LNCaP clone FGC (cell line): ENCODE results near the gene SLC9B1.

Experiments used
- DNase-seq: peaks from one replicate; pipeline ENCODE4 v3.0.0-alpha.2; 2011; ENCODE audit warnings: low read depth
- H3K4me3 ChIP-seq: 2 replicates; pipeline ENCODE4 v1.5.1; 2011; ENCODE audit warnings: mild to moderate bottlenecking, low read depth, low read length, control low read depth
- TF ChIP-seq, protein P1 (sequence below): IDR thresholded peaks from 2 replicates; pipeline ENCODE4 v1.5.1; 2012; ENCODE audit warnings: mild to moderate bottlenecking; ENCODE audit not compliant: control insufficient read depth, insufficient read depth; ENCODE audit errors: extremely low read depth

Gene SLC9B1, protein sequence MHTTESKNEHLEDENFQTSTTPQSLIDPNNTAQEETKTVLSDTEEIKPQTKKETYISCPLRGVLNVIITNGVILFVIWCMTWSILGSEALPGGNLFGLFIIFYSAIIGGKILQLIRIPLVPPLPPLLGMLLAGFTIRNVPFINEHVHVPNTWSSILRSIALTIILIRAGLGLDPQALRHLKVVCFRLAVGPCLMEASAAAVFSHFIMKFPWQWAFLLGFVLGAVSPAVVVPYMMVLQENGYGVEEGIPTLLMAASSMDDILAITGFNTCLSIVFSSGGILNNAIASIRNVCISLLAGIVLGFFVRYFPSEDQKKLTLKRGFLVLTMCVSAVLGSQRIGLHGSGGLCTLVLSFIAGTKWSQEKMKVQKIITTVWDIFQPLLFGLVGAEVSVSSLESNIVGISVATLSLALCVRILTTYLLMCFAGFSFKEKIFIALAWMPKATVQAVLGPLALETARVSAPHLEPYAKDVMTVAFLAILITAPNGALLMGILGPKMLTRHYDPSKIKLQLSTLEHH

DNA sequence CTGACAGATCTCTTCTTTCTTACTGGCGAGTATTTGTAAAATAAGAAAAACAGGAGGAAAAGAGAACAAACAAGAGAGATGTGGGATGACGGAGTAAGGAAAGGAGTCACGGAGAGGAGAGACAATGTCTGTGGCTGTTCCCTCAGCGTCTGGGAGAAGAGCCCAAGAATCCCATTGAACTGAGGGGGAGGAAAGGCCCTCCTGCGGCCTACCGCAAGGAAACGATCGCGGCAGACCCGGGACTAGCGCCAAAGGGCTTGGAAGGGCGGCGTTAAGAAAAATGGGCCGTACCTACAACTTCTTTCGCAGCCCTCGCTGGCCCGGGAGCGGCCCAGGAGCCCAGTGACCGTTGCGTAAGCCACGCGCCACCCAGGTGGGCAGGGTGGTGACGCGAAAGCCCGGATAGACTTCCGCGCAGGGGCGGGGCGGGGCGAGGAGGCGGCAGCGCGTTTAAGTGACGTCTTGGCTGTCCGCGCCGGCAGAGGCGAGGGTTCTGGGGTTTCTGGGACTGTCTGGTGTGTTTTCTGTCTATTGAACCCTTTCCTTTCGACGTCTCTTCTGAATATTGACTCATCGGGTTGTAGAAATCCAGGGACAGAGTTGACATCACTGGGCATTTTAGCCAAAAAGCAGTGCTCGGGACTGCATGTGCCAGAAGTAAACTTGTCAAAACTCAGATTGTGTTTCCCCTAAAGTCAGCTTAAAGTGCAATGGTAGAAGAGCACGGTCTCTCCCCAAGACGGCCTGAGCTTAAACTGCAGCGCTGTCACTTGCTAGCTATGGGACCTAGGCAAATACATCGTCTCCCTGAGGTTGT is at the start of gene SLC9B1:
SLC9B1 (minus strand) TSS at position 398 of the 817 bp plus-strand sequence. CDS start 27,994 bp downstream, outside the sequence.
- TF ChIP-seq, protein P1, sequence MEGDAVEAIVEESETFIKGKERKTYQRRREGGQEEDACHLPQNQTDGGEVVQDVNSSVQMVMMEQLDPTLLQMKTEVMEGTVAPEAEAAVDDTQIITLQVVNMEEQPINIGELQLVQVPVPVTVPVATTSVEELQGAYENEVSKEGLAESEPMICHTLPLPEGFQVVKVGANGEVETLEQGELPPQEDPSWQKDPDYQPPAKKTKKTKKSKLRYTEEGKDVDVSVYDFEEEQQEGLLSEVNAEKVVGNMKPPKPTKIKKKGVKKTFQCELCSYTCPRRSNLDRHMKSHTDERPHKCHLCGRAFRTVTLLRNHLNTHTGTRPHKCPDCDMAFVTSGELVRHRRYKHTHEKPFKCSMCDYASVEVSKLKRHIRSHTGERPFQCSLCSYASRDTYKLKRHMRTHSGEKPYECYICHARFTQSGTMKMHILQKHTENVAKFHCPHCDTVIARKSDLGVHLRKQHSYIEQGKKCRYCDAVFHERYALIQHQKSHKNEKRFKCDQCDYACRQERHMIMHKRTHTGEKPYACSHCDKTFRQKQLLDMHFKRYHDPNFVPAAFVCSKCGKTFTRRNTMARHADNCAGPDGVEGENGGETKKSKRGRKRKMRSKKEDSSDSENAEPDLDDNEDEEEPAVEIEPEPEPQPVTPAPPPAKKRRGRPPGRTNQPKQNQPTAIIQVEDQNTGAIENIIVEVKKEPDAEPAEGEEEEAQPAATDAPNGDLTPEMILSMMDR = no peak
- DNase-seq = peak; percentile 94
- H3K4me3 ChIP-seq = peak within 1 kb of the TSS; percentile 64

DNA sequence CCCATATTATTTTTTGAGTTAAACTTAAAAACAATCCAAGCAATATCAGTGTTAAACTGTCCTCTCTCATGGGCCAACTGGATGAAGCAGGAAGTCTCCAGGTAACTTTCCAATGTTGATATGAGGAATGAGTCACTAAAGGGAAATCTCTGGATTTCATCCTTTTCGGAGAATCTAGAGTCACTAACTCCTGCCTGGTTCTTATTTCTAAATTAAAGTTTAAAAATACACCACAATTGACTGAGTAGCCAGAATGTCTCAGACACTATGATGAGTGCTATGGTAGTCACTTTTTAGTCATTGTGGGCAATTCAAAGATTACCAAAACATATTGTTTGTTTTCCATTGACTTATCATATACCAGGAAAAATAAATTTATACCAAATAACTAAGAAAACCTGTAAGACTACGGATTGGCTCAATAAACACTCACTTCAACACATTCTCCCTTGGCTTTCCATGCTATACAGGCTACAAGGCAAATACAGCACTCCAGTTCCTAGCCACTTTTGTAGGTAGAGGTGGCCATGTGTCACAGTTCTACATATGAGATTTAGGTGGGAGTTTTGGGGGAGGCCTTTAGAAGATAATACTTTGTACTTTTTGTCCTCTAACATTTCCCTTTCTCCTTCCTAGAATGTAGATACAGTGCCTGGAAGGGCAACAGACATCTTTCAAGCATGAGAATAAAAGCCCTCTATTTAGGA is 48.5 kb upstream of the SLC9B1 start:
- no peak overlapping the region for H3K4me3 ChIP-seq
- TF ChIP-seq, protein P1 = no peak
- DNase-seq = no peak

- H3K4me3 ChIP-seq = no peak overlapping the region
- DNase-seq = no peak
- TF ChIP-seq, protein P1 = no peak
These were observed 41.1 kb upstream of the SLC9B1 start for GRCh38 chr4:103060453-103061148.

GRCh38 chr4:103054030-103054429 is 34.5 kb upstream of the SLC9B1 start:
- no peak overlapping the region for H3K4me3 ChIP-seq
- DNase-seq = no peak
- TF ChIP-seq, protein P1 = no peak

DNA sequence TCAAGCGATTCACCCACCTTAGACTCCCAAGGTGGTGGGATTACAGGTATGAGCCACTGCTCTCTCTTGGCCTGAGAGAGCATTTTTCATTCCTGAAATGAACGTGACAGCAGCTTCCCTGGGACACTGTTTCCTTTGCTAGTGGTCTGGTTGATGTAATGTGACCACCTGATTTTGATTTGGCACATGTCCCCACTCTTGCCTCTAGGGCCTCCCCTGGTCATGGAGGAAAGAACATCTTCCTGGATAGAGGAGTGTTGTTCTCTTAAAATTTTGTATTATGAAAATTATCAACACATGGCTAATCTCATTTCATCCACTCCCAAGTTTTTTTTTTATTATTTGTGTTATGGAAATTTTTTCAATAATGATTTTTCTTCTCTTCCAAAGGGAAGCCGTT is 33.3 kb upstream of the SLC9B1 start:
- TF ChIP-seq, protein P1 = no peak
- no peak overlapping the region for H3K4me3 ChIP-seq
- no peak for DNase-seq

DNA sequence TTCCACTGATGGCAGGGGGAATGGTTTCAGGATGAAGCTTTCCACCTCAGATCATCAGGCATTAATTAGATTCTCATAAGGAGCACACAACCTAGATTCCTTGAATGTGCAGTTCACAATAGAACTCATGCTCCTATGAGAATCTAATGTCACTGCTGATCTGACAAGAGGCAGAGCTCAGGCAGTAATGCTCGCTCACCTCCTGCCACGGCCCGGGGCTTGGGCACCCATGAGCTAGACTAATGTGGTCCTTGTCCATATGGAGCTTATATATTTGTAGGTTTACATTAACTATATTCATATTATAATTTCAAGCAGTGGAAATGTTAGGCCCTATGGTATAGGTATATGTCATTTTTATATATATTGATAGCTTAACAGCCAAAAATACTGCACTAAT is 32.6 kb upstream of the SLC9B1 start:
- no peak overlapping the region for H3K4me3 ChIP-seq
- DNase-seq = no peak
- TF ChIP-seq, protein P1 = no peak
